Uterus (tissue), 4 donors: ENCODE results near the gene SERF2. TPM values are rescaled to one million over a fixed set of nuclear protein-coding genes. Genes with fewer than 3 reads are reported as not detected.
A peak's percentile ranks its signal among the peaks of the same experiment; 100 is the strongest.

Experiments used
- DNase-seq, 2 donors: peaks; one replicate each; pipeline ENCODE4 v3.0.0-alpha.2; 2019 to 2020
- H3K27ac ChIP-seq, 2 donors: fragments of 200-600 bp; sonication (generic); 1 replicate in 1 of 2; 2 replicates in 1 of 2; pipeline ENCODE4 v1.5.1; 2016 to 2018
- H3K27me3 ChIP-seq, 2 donors: fragments of 200-600 bp; sonication (generic); one replicate each; pipeline ENCODE4 v1.5.1; 2018 to 2019; ENCODE audit warnings: control low read depth in 1 of 2
- H3K36me3 ChIP-seq, 2 donors: fragments of 200-600 bp; sonication (generic); one replicate each; pipeline ENCODE4 v1.5.1; 2019; ENCODE audit warnings: control low read depth in 1 of 2
- H3K4me1 ChIP-seq, 2 donors: fragments of 200-600 bp; sonication (generic); one replicate each; pipeline ENCODE4 v1.5.1; 2018 to 2019; ENCODE audit warnings: control low read depth in 1 of 2
- H3K4me3 ChIP-seq, 2 donors: fragments of 200-600 bp; sonication (generic); 1 replicate in 1 of 2; 2 replicates in 1 of 2; pipeline ENCODE4 v1.5.1; 2018 to 2019; ENCODE audit warnings: mild to moderate bottlenecking in 1 of 2
- H3K9me3 ChIP-seq, 2 donors: fragments of 200-600 bp; sonication (generic); one replicate each; pipeline ENCODE4 v1.5.1; 2019; ENCODE audit warnings: control low read depth in 1 of 2
- POLR2A ChIP-seq, 2 donors: fragments of 450-650 bp; IDR thresholded peaks; one replicate each; pipeline ENCODE4 v1.6.1; 2016; ENCODE audit warnings: antibody characterized with exemption in 2 of 2, mild to moderate bottlenecking in 1 of 2, moderate library complexity in 1 of 2
- intact Hi-C: fragments of 100-400 bp; cut with DNase I; formaldehyde crosslinking; loops from one replicate; pipeline ENCODE4 v1.15.1; 2023; ENCODE audit warnings: low total_unique reads
- total RNA-seq, 4 donors: library from RNA; depleted of rRNA in 3 of 4; stranded (reverse); fragments of >200 nt in 3 of 4; gene quantifications; one replicate each; pipeline versions ENCODE4 v1.1.0 to v1.2.4, GENCODE V29; 2014 to 2023
- TF ChIP-seq, protein P1 (sequence below), 4 experiments: fragments of 200-600 bp in 2 of 4; fragments of 450-650 bp in 2 of 4; sonication (generic) in 2 of 4; IDR thresholded peaks; one replicate each; pipeline ENCODE4 v1.5.1; 2016 to 2019; ENCODE audit warnings: antibody characterized with exemption in 4 of 4, mild to moderate bottlenecking in 2 of 4, moderate library complexity in 1 of 4
- donor health status: DM: yes; HTN: yes; CAD: no.

SERF2 gene
- total RNA-seq, 4 donors from 2014 or later: 131 to 715 (median 367) TPM

DNA sequence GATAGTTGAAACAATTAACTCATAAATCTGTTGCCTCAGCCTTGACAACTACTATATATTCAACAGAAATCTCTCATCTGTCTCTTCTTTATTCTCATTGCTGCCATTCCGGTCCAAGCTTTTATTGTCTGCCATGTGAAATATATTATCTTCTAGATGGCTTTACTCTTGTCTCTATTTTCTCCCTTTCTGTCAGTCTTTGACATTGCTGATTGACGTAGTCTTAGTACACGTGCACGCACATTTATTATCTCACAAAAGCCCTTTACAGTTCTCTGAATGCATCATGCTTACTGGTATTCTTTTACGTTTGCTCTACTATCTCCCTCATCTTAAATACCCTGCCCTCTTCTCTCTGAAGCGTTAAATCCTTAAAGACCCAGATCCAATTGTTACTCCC is 40.2 kb upstream of the SERF2 start:
- Histone ChIP-seq H3K4me3 (no peak overlapping the region), H3K36me3 (no peaks in the 10 kb centered on the region), H3K27me3 (no peaks in the 10 kb centered on the region), H3K27ac (no peak overlapping the region), H3K9me3 (no peaks in the 10 kb centered on the region), H3K4me1 (peaks cover 0 to 16% of the 10 kb centered on the region in 2 donors)
- DNase-seq: no peak
- intact Hi-C loops: no loop called here
- TF ChIP-seq, protein P1, sequence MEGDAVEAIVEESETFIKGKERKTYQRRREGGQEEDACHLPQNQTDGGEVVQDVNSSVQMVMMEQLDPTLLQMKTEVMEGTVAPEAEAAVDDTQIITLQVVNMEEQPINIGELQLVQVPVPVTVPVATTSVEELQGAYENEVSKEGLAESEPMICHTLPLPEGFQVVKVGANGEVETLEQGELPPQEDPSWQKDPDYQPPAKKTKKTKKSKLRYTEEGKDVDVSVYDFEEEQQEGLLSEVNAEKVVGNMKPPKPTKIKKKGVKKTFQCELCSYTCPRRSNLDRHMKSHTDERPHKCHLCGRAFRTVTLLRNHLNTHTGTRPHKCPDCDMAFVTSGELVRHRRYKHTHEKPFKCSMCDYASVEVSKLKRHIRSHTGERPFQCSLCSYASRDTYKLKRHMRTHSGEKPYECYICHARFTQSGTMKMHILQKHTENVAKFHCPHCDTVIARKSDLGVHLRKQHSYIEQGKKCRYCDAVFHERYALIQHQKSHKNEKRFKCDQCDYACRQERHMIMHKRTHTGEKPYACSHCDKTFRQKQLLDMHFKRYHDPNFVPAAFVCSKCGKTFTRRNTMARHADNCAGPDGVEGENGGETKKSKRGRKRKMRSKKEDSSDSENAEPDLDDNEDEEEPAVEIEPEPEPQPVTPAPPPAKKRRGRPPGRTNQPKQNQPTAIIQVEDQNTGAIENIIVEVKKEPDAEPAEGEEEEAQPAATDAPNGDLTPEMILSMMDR (IDR thresholded peaks at IDR 0.05): no peak
- TF ChIP-seq POLR2A (IDR thresholded peaks at IDR 0.05): no peak

DNA sequence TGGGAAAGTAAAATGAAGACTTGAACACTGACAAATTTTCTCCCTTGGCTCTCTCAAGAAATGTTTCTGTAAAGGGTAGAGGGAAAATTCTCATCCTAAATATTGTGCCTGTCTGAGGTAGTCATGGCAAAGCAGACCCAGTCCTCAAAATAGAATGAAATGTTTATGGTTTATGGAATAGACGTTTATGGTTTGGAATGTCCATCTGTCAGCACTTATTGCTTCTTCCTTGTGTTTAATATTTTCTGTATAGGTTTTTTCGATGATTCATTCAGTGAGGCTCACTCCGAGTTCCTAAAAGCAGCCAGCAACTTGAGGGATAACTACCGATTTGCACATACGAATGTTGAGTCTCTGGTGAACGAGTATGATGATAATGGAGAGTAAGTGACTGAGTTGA is 29.3 kb upstream of the SERF2 start:
- no peaks in the 10 kb centered on the region for H3K36me3 ChIP-seq
- no peak overlapping the region for H3K4me3 ChIP-seq
- no peak overlapping the region for H3K27ac ChIP-seq
- H3K9me3 ChIP-seq: no peaks in the 10 kb centered on the region
- intact Hi-C loops: no loop called here
- no peaks in the 10 kb centered on the region for H3K27me3 ChIP-seq
- DNase-seq: no peak
- TF ChIP-seq, protein P1 (IDR thresholded peaks at IDR 0.05): no peak
- no peak for TF ChIP-seq POLR2A (IDR thresholded peaks at IDR 0.05)
- no peaks in the 10 kb centered on the region for H3K4me1 ChIP-seq

- intact Hi-C loops: no loop called here
- Histone ChIP-seq H3K9me3 (no peaks in the 10 kb centered on the region), H3K4me3 (no peak overlapping the region), H3K36me3 (no peaks in the 10 kb centered on the region), H3K4me1 (no peaks in the 10 kb centered on the region), H3K27ac (no peak overlapping the region), H3K27me3 (no peaks in the 10 kb centered on the region)
- no peak for DNase-seq
- TF ChIP-seq POLR2A (IDR thresholded peaks at IDR 0.05): no peak
- TF ChIP-seq, protein P1 (IDR thresholded peaks at IDR 0.05): no peak
These were observed 28.2 kb upstream of the SERF2 start for GRCh38 chr15:43763819-43764446.

GRCh38 chr15:43769584-43770228 is 22.4 kb upstream of the SERF2 start:
- H3K4me3 ChIP-seq: no peak overlapping the region
- no peaks in the 10 kb centered on the region for H3K36me3 ChIP-seq
- H3K4me1 ChIP-seq: no peaks in the 10 kb centered on the region
- intact Hi-C loops: no loop called here
- no peak for DNase-seq
- no peaks in the 10 kb centered on the region for H3K9me3 ChIP-seq
- TF ChIP-seq, protein P1 (IDR thresholded peaks at IDR 0.05): peak; percentile 46 to 74 (median 54)
- no peak for TF ChIP-seq POLR2A (IDR thresholded peaks at IDR 0.05)
- H3K27ac ChIP-seq: no peak overlapping the region
- H3K27me3 ChIP-seq: no peaks in the 10 kb centered on the region

GRCh38 chr15:43771816-43772215 is 20.3 kb upstream of the SERF2 start:
- Histone ChIP-seq H3K27ac (no peak overlapping the region), H3K4me3 (no peak overlapping the region), H3K9me3 (no peaks in the 10 kb centered on the region), H3K36me3 (no peaks in the 10 kb centered on the region), H3K4me1 (no peaks in the 10 kb centered on the region), H3K27me3 (no peaks in the 10 kb centered on the region)
- intact Hi-C loops: no loop called here
- DNase-seq: no peak
- TF ChIP-seq, protein P1 (IDR thresholded peaks at IDR 0.05): no peak
- TF ChIP-seq POLR2A (IDR thresholded peaks at IDR 0.05): no peak
